MM.1S (cell line): Measurements from ENCODE around the gene ANKRD13B.

Experiments used
- DNase-seq: peaks from one replicate; pipeline ENCODE4 v3.0.0-alpha.2; 2015
- H2AFZ ChIP-seq: fragments of 300-600 bp; sonication (generic); 2 replicates; pipeline ENCODE4 v1.6.0; 2016; ENCODE audit warnings: antibody characterized with exemption, low read length
- H3F3A ChIP-seq: fragments of 300-600 bp; sonication (generic); 2 replicates; pipeline ENCODE4 v1.6.1; 2016; ENCODE audit warnings: mild to moderate bottlenecking, antibody characterized with exemption, low read length, moderate library complexity, mixed read lengths; ENCODE audit not compliant: insufficient read depth
- H3K27ac ChIP-seq: fragments of 300-600 bp; sonication (generic); 2 replicates; pipeline ENCODE4 v1.5.1; 2016; ENCODE audit warnings: mild to moderate bottlenecking, low read length
- H3K27me3 ChIP-seq: fragments of 300-600 bp; sonication (generic); replicated peaks from 2 replicates; pipeline ENCODE4 v1.6.0; 2016; ENCODE audit warnings: low read length; ENCODE audit not compliant: insufficient read depth
- H3K36me3 ChIP-seq: fragments of 300-600 bp; sonication (generic); replicated peaks from 2 replicates; pipeline ENCODE4 v1.6.1; 2016; ENCODE audit warnings: mild to moderate bottlenecking, low read length, mixed read lengths; ENCODE audit not compliant: insufficient read depth
- H3K4me1 ChIP-seq: fragments of 300-600 bp; sonication (generic); 2 replicates; pipeline ENCODE4 v1.6.1; 2016; ENCODE audit warnings: low read length, mixed read lengths
- H3K4me2 ChIP-seq: fragments of 300-600 bp; sonication (generic); 2 replicates; pipeline ENCODE4 v1.6.0; 2016; ENCODE audit warnings: low read depth, low read length
- H3K4me3 ChIP-seq: fragments of 300-600 bp; sonication (generic); 2 replicates; pipeline ENCODE4 v1.5.1; 2016; ENCODE audit warnings: low read length, mixed read lengths
- H3K79me2 ChIP-seq: fragments of 300-600 bp; sonication (generic); 2 replicates; pipeline ENCODE4 v1.6.1; 2016; ENCODE audit warnings: mixed run types, low read length, mixed read lengths
- H3K9ac ChIP-seq: fragments of 300-600 bp; sonication (generic); 2 replicates; pipeline ENCODE4 v1.6.1; 2016; ENCODE audit warnings: low read length, mixed read lengths
- H3K9me2 ChIP-seq: fragments of 300-600 bp; sonication (generic); replicated peaks from 2 replicates; pipeline ENCODE4 v1.6.1; 2016; ENCODE audit warnings: mild to moderate bottlenecking, low read length, mixed read lengths; ENCODE audit not compliant: insufficient read depth
- H3K9me3 ChIP-seq: fragments of 300-600 bp; sonication (generic); replicated peaks from 2 replicates; pipeline ENCODE4 v1.6.1; 2016; ENCODE audit warnings: mild to moderate bottlenecking, low read length, mixed read lengths; ENCODE audit not compliant: insufficient read depth
- H4K20me1 ChIP-seq: fragments of 300-600 bp; sonication (generic); 2 replicates; pipeline ENCODE4 v1.6.1; 2016; ENCODE audit warnings: mild to moderate bottlenecking, low read length, moderate library complexity, mixed read lengths; ENCODE audit not compliant: insufficient read depth
- CTCF ChIP-seq: fragments of 300-600 bp; sonication (generic); IDR thresholded peaks from 2 replicates; pipeline ENCODE4 v1.5.1; 2016; ENCODE audit warnings: antibody characterized with exemption, low read length, mixed read lengths
- EZH2 ChIP-seq: fragments of 300-600 bp; sonication (generic); optimal IDR thresholded peaks from 2 replicates; pipeline ENCODE3; 2017; ENCODE audit warnings: low read depth, mild to moderate bottlenecking, antibody characterized with exemption, low read length, mixed read lengths
- EZH2phosphoT487 ChIP-seq: fragments of 300-600 bp; sonication (generic); IDR thresholded peaks from 2 replicates; pipeline ENCODE4 v1.6.1; 2018; ENCODE audit warnings: antibody characterized with exemption, low read length

The ANKRD13B gene

GRCh38 chr17:29661213-29661612 lies 68.3 kb downstream of the ANKRD13B start:
- H3K27me3 ChIP-seq: no peaks in the 10 kb centered on the region
- no peaks in the 10 kb centered on the region for H3F3A ChIP-seq
- H4K20me1 ChIP-seq: no peaks in the 10 kb centered on the region
- no peak overlapping the region for H3K4me3 ChIP-seq
- no peak for TF ChIP-seq CTCF
- no peak for TF ChIP-seq EZH2phosphoT487
- TF ChIP-seq EZH2: no peak
- no peak overlapping the region for H2AFZ ChIP-seq
- H3K9me2 ChIP-seq: no peaks in the 10 kb centered on the region
- no peaks in the 10 kb centered on the region for H3K9me3 ChIP-seq
- no peaks in the 10 kb centered on the region for H3K79me2 ChIP-seq
- no peak overlapping the region for H3K27ac ChIP-seq
- no peaks in the 10 kb centered on the region for H3K4me1 ChIP-seq
- H3K9ac ChIP-seq: no peak overlapping the region
- no peak for DNase-seq
- H3K36me3 ChIP-seq: no peaks in the 10 kb centered on the region
- no peak overlapping the region for H3K4me2 ChIP-seq

- Histone ChIP-seq H3K36me3 (no peaks in the 10 kb centered on the region), H3K27ac (no peak overlapping the region), H3K9me2 (no peaks in the 10 kb centered on the region), H3K27me3 (no peaks in the 10 kb centered on the region), H3K4me3 (no peak overlapping the region), H4K20me1 (no peaks in the 10 kb centered on the region), H3K9me3 (no peaks in the 10 kb centered on the region), H3K79me2 (no peaks in the 10 kb centered on the region), H3F3A (no peaks in the 10 kb centered on the region), H2AFZ (no peak overlapping the region), H3K4me2 (no peak overlapping the region), H3K4me1 (no peaks in the 10 kb centered on the region), H3K9ac (no peak overlapping the region)
- TF ChIP-seq EZH2phosphoT487 (no peak), CTCF (no peak), EZH2 (no peak)
- no peak for DNase-seq
Measured at GRCh38 chr17:29663155-29663554, 70.2 kb downstream of the ANKRD13B start.
